ENCODE measurements around the gene IL22RA2. TPM values are rescaled to one million over a fixed set of nuclear protein-coding genes. Genes with fewer than 3 reads are reported as not detected.
"Not testable (repeated sequence)": the region's sequence is repeated elsewhere in the genome, so short reads cannot be mapped to it uniquely, and the experiment has no call there.

Gene IL22RA2
- total RNA-seq, 1 donor from 2014 or later = not detected

GRCh38 chr6:137107767-137108105 is 65.7 kb downstream of the IL22RA2 start:
- ATAC-seq = no peak
- intact Hi-C loops (cut with DNase I) = no loop called here

DNA sequence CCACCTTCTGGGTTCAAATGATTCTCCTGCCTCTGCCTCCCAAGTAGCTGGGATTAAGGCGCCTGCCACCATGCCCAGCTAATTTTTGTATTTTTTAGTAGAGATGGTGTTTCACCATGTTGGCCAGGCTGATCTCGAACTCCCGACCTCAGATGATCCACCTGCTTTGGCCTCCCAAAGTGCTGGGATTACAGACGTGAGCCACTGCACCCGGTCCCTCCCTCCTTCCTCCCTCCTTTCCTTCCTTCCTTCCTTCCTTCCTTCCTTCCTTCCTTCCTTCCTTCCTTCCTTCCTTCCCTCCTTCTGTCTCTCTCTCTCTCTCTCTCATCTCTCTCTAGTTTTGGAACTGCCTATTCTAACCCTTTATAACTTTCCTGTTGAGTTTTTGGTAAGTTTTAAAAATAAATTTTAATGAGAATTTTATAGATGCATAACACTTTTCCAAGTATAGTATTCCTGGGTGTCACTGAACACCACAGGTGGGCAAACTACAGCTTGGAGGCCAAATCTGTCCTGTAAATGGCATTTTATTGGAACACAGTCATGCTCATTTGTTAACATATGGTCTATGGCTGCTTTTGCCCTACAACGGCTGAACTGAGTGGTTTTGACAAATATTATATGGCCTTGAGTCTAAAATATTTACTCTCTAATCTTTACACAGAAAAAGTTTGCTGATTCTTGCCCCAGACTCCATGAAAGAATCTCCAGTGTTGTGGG is 66.2 kb downstream of the IL22RA2 start:
- DNase-seq (ENCODE audit: missing footprints); ATAC-seq; intact Hi-C loops (cut with DNase I): not testable (repeated sequence)

More at GRCh38 chr6:137107767-137108105, 65.7 kb downstream of the IL22RA2 start:
- no peak for DNase-seq (ENCODE audit: missing footprints)

- intact Hi-C loops (cut with DNase I) = no loop called here
- ATAC-seq (no peak), DNase-seq (ENCODE audit: missing footprints) (no peak)
Observed at GRCh38 chr6:137106183-137106582, 67.3 kb downstream of the IL22RA2 start.

- no peak for DNase-seq (ENCODE audit: missing footprints)
- intact Hi-C loops (cut with DNase I) = no loop called here
- ATAC-seq = no peak
Observed at GRCh38 chr6:137105375-137105774, 68.1 kb downstream of the IL22RA2 start.

GRCh38 chr6:137104926-137105325 is 68.5 kb downstream of the IL22RA2 start:
- intact Hi-C loops (cut with DNase I) = no loop called here
- DNase-seq (ENCODE audit: missing footprints) = no peak
- ATAC-seq = no peak

DNA sequence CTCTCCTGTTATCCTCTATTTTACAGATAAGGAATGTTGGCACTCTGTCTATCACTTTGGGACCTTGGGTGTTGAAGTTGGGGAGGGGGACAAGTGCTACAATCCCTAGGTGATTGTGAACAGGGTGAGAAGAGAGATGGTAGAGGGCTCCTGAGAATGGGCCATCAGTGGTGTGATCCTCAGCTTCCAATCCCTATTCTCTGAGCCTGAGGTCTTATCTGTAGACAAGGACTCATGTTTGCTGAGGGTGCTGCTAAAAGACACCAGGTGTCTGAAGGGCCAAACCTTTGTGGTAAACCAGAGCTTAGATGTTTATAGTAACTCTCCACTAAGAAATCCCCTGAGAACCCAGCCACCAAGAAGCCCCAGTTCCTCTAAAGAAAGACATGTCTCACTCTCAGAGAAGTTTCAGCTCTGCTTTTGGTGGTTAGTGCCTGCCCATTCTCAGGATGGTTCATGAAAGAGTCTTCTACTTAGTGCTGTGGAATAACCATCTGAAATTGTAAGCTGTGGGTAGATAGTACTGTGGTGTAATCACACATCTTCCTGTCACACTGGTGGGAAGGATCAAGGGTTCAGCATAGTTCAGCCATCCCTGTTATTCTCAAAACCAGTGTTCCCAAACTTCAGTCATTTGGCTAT is 70.5 kb downstream of the IL22RA2 start:
- ATAC-seq = no peak
- intact Hi-C loops (cut with DNase I) = no loop called here
- DNase-seq (ENCODE audit: missing footprints) = no peak

DNA sequence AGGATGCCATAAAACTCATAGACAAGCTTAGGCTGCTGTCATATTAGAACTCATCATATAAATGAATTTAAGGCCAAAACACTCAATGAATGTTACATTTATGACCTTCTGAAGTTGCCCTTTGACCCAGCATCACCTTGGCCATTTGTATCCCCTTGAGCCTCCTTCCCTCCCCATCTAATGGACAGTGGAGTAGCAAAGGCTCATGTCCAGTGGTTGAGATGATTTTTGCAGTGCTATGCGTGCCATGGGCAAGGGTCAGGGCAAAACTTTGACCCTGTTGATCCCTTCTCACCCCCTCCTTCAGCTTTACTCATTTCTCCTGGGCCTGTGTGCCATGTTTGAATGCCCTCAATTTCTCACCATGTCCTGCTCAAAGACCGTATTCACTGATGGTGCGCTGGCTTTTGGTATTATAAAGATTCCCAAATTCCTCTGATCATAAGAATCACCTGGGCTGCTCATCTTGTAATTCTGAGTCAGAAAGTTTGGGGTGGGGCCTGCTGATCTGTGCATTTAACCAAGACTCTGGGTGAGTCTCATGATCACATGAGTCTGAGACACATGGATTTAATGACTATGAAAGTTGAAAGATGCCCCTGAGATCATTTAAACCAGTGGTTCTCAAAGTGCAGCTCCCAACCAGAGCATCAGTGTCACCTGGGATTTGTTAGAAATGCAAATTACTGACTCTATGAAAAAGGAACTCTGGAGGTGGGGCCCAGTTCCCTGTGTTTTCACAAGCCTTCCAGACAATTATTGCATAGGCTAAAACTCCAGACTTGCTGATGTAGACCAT is 71.2 kb downstream of the IL22RA2 start:
- ATAC-seq (no peak), DNase-seq (ENCODE audit: missing footprints) (no peak)
- intact Hi-C loops (cut with DNase I) = no loop called here

DNA sequence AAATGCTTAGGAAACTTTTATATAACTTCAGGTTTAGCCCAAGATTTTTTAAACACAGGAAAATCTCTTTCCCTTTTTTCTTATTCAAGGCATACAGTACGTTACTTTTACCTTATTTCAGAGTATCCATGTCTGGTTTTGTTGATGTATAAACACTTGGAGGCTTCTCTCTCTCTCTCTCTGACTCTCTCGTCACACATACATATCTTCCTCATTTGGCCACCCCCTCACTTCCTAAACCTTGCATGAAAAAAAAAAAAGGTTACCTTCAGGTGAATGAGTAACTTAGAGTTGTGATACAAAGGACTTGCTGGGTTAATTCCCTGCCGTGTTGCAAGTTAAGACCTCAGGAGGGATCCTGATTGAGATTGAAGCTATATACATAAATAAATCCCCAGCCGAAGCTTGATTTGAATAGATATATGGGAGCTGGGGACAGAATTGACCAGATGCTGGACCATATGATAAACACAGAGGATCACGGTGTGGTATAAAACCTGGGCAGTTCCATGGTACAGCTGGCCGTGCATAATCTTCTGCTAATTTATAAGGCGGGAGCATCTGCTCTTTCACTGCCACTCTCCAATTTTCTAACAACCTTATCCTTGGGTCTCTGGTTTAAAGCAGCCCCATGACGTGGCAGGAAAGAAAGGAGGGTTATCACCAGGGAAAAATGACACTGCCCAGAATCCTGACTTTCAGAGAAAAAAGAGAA is 73.6 kb downstream of the IL22RA2 start:
- no peak for DNase-seq (ENCODE audit: missing footprints)
- intact Hi-C loops (cut with DNase I) = loop anchor here (5.0 kb wide), 3 partner anchors 62 to 542 kb away; no protein-coding TSS in a partner anchor
- no peak for ATAC-seq

DNA sequence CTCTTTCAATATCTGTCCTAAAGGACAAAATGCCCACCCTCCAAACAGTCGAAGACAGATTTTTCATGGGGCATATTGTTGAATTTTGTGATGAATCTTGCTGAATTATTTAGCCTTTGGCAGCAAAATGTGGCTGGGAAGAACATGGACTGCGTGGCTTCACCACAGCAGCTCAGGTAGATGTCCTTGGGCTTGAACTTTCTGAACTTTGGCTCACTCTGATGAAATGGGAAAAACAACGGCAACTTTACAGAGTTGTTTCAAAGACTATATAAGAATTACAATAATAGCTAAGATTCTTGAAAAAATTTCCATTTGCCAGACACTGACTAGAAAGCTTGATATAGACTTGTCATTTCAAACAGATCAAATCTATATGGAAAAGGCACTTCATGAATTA is 75.9 kb downstream of the IL22RA2 start:
- DNase-seq (ENCODE audit: missing footprints) (no peak), ATAC-seq (no peak)
- intact Hi-C loops (cut with DNase I) = loop anchor here (5.0 kb wide), 3 partner anchors 65 to 545 kb away; no protein-coding TSS in a partner anchor

- intact Hi-C loops (cut with DNase I) = loop anchor here (5.0 kb wide), 3 partner anchors 65 to 545 kb away; no protein-coding TSS in a partner anchor
- DNase-seq (ENCODE audit: missing footprints) = no peak
- ATAC-seq = no peak
Observed at GRCh38 chr6:137097057-137097456, 76.4 kb downstream of the IL22RA2 start.

DNA sequence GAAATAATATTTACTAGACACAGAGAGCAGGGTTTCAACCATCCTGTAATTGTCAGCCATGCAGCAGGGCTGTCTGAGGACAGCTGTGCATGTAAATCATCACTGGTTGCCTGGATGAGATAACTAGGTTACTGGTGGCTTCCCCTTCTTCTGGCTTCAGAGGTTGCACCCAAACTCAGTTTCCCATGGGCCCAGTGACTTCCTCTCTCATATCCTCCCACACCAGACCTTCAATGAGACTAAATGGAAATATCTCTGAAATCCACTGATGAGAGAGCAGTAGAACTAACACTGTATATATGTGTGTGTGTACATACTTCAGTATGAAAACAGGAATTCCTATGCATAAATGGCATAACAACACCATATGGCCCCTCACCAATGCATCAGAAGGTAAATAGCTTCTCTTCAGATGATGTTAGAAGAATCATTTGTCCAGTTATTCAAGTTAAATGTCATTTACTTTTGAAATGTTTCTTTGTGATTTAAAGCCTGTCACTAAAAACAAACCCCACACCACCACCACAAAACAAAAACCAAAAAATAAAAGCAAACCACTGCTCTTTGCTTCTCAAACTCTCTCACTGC is 77.7 kb downstream of the IL22RA2 start:
- no peak for ATAC-seq
- intact Hi-C loops (cut with DNase I) = loop anchor here (2.0 to 5.0 kb wide), 4 partner anchors 67 to 547 kb away; no protein-coding TSS in a partner anchor
- DNase-seq (ENCODE audit: missing footprints) = no peak

DNA sequence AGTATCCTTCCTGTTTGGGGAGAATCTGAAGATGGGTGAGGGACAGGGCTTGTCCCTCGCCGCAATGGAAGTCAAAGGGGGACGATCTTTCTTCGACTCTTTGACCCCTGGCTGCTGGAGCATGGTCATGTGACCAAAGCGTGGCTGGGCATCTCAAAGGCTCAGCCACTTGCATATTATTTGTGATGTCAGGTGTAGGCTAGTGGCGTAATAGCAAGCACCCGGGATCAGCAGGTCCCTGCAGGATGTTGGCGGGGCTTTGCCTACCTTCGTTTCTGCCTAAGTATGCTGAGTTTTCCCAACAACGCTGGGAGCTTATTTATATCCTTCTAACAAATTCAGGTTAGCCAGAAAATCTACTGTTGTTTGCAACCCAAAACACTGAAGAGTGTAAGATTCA is 78.4 kb downstream of the IL22RA2 start:
- ATAC-seq = no peak
- no peak for DNase-seq (ENCODE audit: missing footprints)
- intact Hi-C loops (cut with DNase I) = loop anchor here (2.0 to 5.0 kb wide), 4 partner anchors 67 to 547 kb away; no protein-coding TSS in a partner anchor

- DNase-seq (ENCODE audit: missing footprints) (no peak), ATAC-seq (peak; percentile 67)
- intact Hi-C loops (cut with DNase I) = loop anchor here (1.0 to 5.0 kb wide), 5 partner anchors 68 to 548 kb away; no protein-coding TSS in a partner anchor
Observed at GRCh38 chr6:137094411-137095008, 78.9 kb downstream of the IL22RA2 start.

Other genes with a start within 250 kb of the IL22RA2 start
- 6.7 TPM for gene IL20RA, start 128.7 kb downstream of the IL22RA2 start, total RNA-seq
- 103 TPM for gene IFNGR1, start 45.7 kb upstream of the IL22RA2 start, total RNA-seq